HepG2 (cell line): ENCODE measurements around the gene MAGED1. TPM values are rescaled to one million over a fixed set of nuclear protein-coding genes. Genes with fewer than 3 reads are reported as not detected.
A peak's percentile ranks its signal among the peaks of the same experiment; 100 is the strongest.

Source experiments
- BORCS8-MEF2B ChIP-seq: sonication (generic); formaldehyde crosslinking; IDR thresholded peaks from 2 replicates; pipeline ENCODE4 v1.8.0; 2022; ENCODE audit warnings: mild to moderate bottlenecking, missing genetic modification reagents
- CSRNP1 ChIP-seq: sonication (generic); formaldehyde crosslinking; IDR thresholded peaks from 2 replicates; pipeline ENCODE4 v1.8.1; 2023; ENCODE audit warnings: mild to moderate bottlenecking, missing genetic modification reagents
- DBP ChIP-seq: sonication (generic); formaldehyde crosslinking; IDR thresholded peaks from 2 replicates; pipeline ENCODE4 v1.4.0; 2020; ENCODE audit warnings: missing genetic modification reagents; ENCODE audit errors: not compliant biosample characterization
- ETV6 ChIP-seq: sonication (generic); formaldehyde crosslinking; conservative IDR thresholded peaks from 2 replicates; pipeline ENCODE4 v1.4.0; 2020; ENCODE audit warnings: missing genetic modification reagents
- FOXO1 ChIP-seq: sonication (generic); formaldehyde crosslinking; IDR thresholded peaks from 2 replicates; pipeline ENCODE4 v1.4.0; 2020; ENCODE audit warnings: missing genetic modification reagents
- HOMEZ ChIP-seq: IDR thresholded peaks from 2 replicates; pipeline ENCODE4 v1.6.1; 2016; ENCODE audit warnings: low read depth
- IRF1 ChIP-seq: sonication (generic); formaldehyde crosslinking; IDR thresholded peaks from 2 replicates; pipeline ENCODE4 v1.4.0; 2020; ENCODE audit warnings: low read depth, mild to moderate bottlenecking, missing genetic modification reagents
- POLR2AphosphoS5 ChIP-seq: IDR thresholded peaks from 2 replicates; pipeline ENCODE4 v1.6.1; 2012; ENCODE audit warnings: low read depth, low read length
- SMAD9 ChIP-seq: sonication (generic); formaldehyde crosslinking; IDR thresholded peaks from 2 replicates; pipeline ENCODE4 v1.5.1; 2020; ENCODE audit warnings: mild to moderate bottlenecking, missing genetic modification reagents
- SNAPC2 ChIP-seq: sonication (generic); formaldehyde crosslinking; IDR thresholded peaks from 2 replicates; pipeline ENCODE4 v1.8.1; 2022; ENCODE audit warnings: mild to moderate bottlenecking, missing genetic modification reagents
- ZBTB7B ChIP-seq: sonication (generic); formaldehyde crosslinking; IDR thresholded peaks from 2 replicates; pipeline ENCODE4 v1.4.0; 2020; ENCODE audit warnings: missing genetic modification reagents
- ZFY ChIP-seq: sonication (generic); formaldehyde crosslinking; IDR thresholded peaks from 2 replicates; pipeline ENCODE4 v1.4.0; 2020; ENCODE audit warnings: missing genetic modification reagents
- ZMYM3 ChIP-seq: sonication (generic); formaldehyde crosslinking; IDR thresholded peaks from 2 replicates; pipeline ENCODE4 v1.5.1; 2020; ENCODE audit warnings: mild to moderate bottlenecking, missing genetic modification reagents
- ZNF20 ChIP-seq: sonication (generic); formaldehyde crosslinking; IDR thresholded peaks from 2 replicates; pipeline ENCODE4 v1.4.0; 2020; ENCODE audit warnings: mild to moderate bottlenecking, moderate library complexity, missing genetic modification reagents
- ZNF253 ChIP-seq: sonication (generic); formaldehyde crosslinking; IDR thresholded peaks from 2 replicates; pipeline ENCODE4 v1.8.0; 2022; ENCODE audit warnings: mild to moderate bottlenecking, missing genetic modification reagents, borderline replicate concordance
- ZNF281 ChIP-seq: sonication (generic); formaldehyde crosslinking; IDR thresholded peaks from 2 replicates; pipeline ENCODE4 v1.4.0; 2020; ENCODE audit warnings: missing genetic modification reagents, borderline replicate concordance
- ZNF354B ChIP-seq: sonication (generic); formaldehyde crosslinking; IDR thresholded peaks from 2 replicates; pipeline ENCODE4 v1.8.0; 2022; ENCODE audit warnings: mild to moderate bottlenecking, missing genetic modification reagents
- ZNF577 ChIP-seq: sonication (generic); formaldehyde crosslinking; IDR thresholded peaks from 2 replicates; pipeline ENCODE4 v1.4.0; 2020; ENCODE audit warnings: mild to moderate bottlenecking, low read depth, missing genetic modification reagents, borderline replicate concordance
- ZNF605 ChIP-seq: sonication (generic); formaldehyde crosslinking; IDR thresholded peaks from 2 replicates; pipeline ENCODE4 v1.8.0; 2022; ENCODE audit warnings: mild to moderate bottlenecking, missing genetic modification reagents
- ZNF724P ChIP-seq: sonication (generic); formaldehyde crosslinking; IDR thresholded peaks from 2 replicates; pipeline ENCODE4 v1.8.0; 2022; ENCODE audit warnings: missing genetic modification reagents, borderline replicate concordance
- polyA plus RNA-seq, 8 experiments: library from polyadenylated mRNA; depleted of rRNA in 3 of 8; stranded (reverse) in 7 of 8; unstranded in 1 of 8; fragments of >200 nt; fragmentation: Illumina TruSeq in 4 of 8; extraction: Trizol in 4 of 8; gene quantifications; 2 replicates each; pipeline versions ENCODE4 v1.2.1 to v1.2.3, GENCODE V29; 2011 to 2016; ENCODE audit warnings: low read depth in 4 of 8, missing spikeins in 1 of 8, mixed read lengths in 1 of 8; ENCODE audit not compliant: insufficient read depth in 1 of 8
- total RNA-seq, 5 experiments: library from RNA; depleted of rRNA; stranded (reverse); fragments of >200 nt; fragmentation: Illumina TruSeq; extraction: Trizol; gene quantifications; 2 replicates each; pipeline ENCODE4 v1.2.3, GENCODE V29; 2016; ENCODE audit warnings: low read depth in 1 of 5

MAGED1 gene
- total and polyA plus RNA-seq, 2 of the 13 experiments (the other 11 are each of a cell fraction or from before 2014, with no cell fraction given), result 105 to 137 TPM

- TF ChIP-seq HOMEZ (no peak), SMAD9 (CRISPR knock-in tag) (no peak), FOXO1 (no peak), ETV6 (CRISPR knock-in tag) (no peak), ZNF253 (no peak), ZFY (peak; percentile 16), ZNF724P (CRISPR knock-in tag) (no peak), ZNF577 (no peak), ZMYM3 (CRISPR knock-in tag) (no peak), SNAPC2 (no peak), ZNF20 (CRISPR knock-in tag) (no peak), DBP (CRISPR knock-in tag) (no peak), POLR2AphosphoS5 (peak; percentile 93), CSRNP1 (CRISPR knock-in tag) (no peak), BORCS8-MEF2B (no peak), IRF1 (CRISPR knock-in tag) (no peak), ZBTB7B (no peak), ZNF605 (CRISPR knock-in tag) (peak; percentile 42; the same call in 1 of the 2 replicates), ZNF281 (CRISPR knock-in tag) (peak; percentile 73), ZNF354B (CRISPR knock-in tag) (no peak)
These were observed at the start of gene MAGED1 (continued) for GRCh38 chrX:51892921-51893745.
